ENCODE data around the gene SYP. TPM values are rescaled to one million over a fixed set of nuclear protein-coding genes. Genes with fewer than 3 reads are reported as not detected.

The SYP gene
- total and polyA plus RNA-seq, 4 donors, result 0.30 to 0.67 (median 0.47) TPM

DNA sequence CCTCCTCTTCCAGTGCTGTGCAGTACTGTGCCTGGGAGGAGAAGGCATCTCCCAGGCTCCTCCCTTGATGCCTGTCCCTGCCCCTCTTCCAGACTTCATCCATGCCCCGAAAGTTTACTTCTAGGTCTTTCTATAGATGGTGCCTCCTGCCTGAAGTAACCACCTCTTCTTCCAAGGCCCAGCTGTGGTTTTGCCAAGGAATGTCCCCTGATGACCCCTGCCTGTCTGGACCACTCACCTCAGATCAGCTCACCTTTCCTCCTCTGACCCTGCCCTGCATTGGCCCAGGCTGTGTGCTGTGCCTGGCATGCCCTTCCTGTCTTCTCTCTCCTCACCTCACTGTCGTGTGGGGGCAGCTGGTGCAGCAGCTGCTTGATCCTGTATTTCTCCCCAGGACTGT lies 20.6 kb downstream of the SYP start (continued):
- no peak for TF ChIP-seq JUND (IDR thresholded peaks at IDR 0.05)

- no peaks in the 10 kb centered on the region for H3K27me3 ChIP-seq (ENCODE audit: control insufficient read depth in 4 of 4, insufficient read depth in 4 of 4, low read length in 3 of 4)
- TF ChIP-seq RXRA (IDR thresholded peaks at IDR 0.05), result no peak
- TF ChIP-seq, protein P1, sequence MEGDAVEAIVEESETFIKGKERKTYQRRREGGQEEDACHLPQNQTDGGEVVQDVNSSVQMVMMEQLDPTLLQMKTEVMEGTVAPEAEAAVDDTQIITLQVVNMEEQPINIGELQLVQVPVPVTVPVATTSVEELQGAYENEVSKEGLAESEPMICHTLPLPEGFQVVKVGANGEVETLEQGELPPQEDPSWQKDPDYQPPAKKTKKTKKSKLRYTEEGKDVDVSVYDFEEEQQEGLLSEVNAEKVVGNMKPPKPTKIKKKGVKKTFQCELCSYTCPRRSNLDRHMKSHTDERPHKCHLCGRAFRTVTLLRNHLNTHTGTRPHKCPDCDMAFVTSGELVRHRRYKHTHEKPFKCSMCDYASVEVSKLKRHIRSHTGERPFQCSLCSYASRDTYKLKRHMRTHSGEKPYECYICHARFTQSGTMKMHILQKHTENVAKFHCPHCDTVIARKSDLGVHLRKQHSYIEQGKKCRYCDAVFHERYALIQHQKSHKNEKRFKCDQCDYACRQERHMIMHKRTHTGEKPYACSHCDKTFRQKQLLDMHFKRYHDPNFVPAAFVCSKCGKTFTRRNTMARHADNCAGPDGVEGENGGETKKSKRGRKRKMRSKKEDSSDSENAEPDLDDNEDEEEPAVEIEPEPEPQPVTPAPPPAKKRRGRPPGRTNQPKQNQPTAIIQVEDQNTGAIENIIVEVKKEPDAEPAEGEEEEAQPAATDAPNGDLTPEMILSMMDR (IDR thresholded peaks at IDR 0.05; ENCODE audit: low read depth, low read length, missing input control), result no peak
- no peaks in the 10 kb centered on the region for H3K4me1 ChIP-seq (ENCODE audit: control insufficient read depth in 4 of 4, insufficient read depth in 4 of 4, low read length in 3 of 4)
- WGBS, result 94% methylated on average over 3 of the region's 3 CpGs
- no peak overlapping the region for H3K27ac ChIP-seq (ENCODE audit: low read depth in 1 of 2, low read length in 2 of 2)
- peaks cover 0 to 24% (median 2%) of the 10 kb centered on the region in 4 donors for H3K36me3 ChIP-seq (ENCODE audit: control insufficient read depth in 4 of 4, insufficient read depth in 3 of 4, low read depth in 1 of 4, low read length in 3 of 4)
- H3K9me3 ChIP-seq (ENCODE audit: control insufficient read depth in 4 of 4, low read length in 3 of 4), result no peaks in the 10 kb centered on the region
- no peak overlapping the region for H3K9ac ChIP-seq (ENCODE audit: low read depth in 1 of 2, low read length in 2 of 2)
- no peak overlapping the region for H3K4me3 ChIP-seq (ENCODE audit: low read depth in 1 of 3, low read length in 3 of 3)
- DNase-seq (ENCODE audit: low spot score), result no peak
Observed at GRCh38 chrX:49178537-49178936, 21.5 kb downstream of the SYP start.

- no peak overlapping the region for H3K4me3 ChIP-seq (ENCODE audit: low read depth in 1 of 3, low read length in 3 of 3)
- no peaks in the 10 kb centered on the region for H3K9me3 ChIP-seq (ENCODE audit: control insufficient read depth in 4 of 4, low read length in 3 of 4)
- peaks cover 0 to 24% (median 2%) of the 10 kb centered on the region in 4 donors for H3K36me3 ChIP-seq (ENCODE audit: control insufficient read depth in 4 of 4, insufficient read depth in 3 of 4, low read depth in 1 of 4, low read length in 3 of 4)
- no peak for DNase-seq (ENCODE audit: low spot score)
- no peaks in the 10 kb centered on the region for H3K27me3 ChIP-seq (ENCODE audit: control insufficient read depth in 4 of 4, insufficient read depth in 4 of 4, low read length in 3 of 4)
- H3K9ac ChIP-seq (ENCODE audit: low read depth in 1 of 2, low read length in 2 of 2), result no peak overlapping the region
- no peak for TF ChIP-seq TAF1 (conservative IDR thresholded peaks at IDR 0.05)
- TF ChIP-seq EGR1 (IDR thresholded peaks at IDR 0.05; ENCODE audit: low read depth in 2 of 2), result no peak
- TF ChIP-seq JUND (IDR thresholded peaks at IDR 0.05), result no peak
- TF ChIP-seq, protein P1 (IDR thresholded peaks at IDR 0.05; ENCODE audit: low read depth, low read length, missing input control), result no peak
- TF ChIP-seq NR2F2 (IDR thresholded peaks at IDR 0.05), result no peak
- no peak for TF ChIP-seq FOXA1 (IDR thresholded peaks at IDR 0.05)
- no peak for TF ChIP-seq RAD21 (IDR thresholded peaks at IDR 0.05)
- TF ChIP-seq FOXA2 (IDR thresholded peaks at IDR 0.05), result no peak
- TF ChIP-seq HNF4A (conservative IDR thresholded peaks at IDR 0.05), result no peak
- TF ChIP-seq REST (IDR thresholded peaks at IDR 0.05), result no peak
- no peak for TF ChIP-seq RXRA (IDR thresholded peaks at IDR 0.05)
- TF ChIP-seq HNF4G (IDR thresholded peaks at IDR 0.05), result no peak
- no peak for TF ChIP-seq MAX (IDR thresholded peaks at IDR 0.05)
- no peak for TF ChIP-seq YY1 (IDR thresholded peaks at IDR 0.05)
- TF ChIP-seq, protein P2, sequence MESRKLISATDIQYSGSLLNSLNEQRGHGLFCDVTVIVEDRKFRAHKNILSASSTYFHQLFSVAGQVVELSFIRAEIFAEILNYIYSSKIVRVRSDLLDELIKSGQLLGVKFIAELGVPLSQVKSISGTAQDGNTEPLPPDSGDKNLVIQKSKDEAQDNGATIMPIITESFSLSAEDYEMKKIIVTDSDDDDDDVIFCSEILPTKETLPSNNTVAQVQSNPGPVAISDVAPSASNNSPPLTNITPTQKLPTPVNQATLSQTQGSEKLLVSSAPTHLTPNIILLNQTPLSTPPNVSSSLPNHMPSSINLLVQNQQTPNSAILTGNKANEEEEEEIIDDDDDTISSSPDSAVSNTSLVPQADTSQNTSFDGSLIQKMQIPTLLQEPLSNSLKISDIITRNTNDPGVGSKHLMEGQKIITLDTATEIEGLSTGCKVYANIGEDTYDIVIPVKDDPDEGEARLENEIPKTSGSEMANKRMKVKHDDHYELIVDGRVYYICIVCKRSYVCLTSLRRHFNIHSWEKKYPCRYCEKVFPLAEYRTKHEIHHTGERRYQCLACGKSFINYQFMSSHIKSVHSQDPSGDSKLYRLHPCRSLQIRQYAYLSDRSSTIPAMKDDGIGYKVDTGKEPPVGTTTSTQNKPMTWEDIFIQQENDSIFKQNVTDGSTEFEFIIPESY (IDR thresholded peaks at IDR 0.05), result no peak
- no peak for TF ChIP-seq SP1 (IDR thresholded peaks at IDR 0.05)
- TF ChIP-seq, protein P3, sequence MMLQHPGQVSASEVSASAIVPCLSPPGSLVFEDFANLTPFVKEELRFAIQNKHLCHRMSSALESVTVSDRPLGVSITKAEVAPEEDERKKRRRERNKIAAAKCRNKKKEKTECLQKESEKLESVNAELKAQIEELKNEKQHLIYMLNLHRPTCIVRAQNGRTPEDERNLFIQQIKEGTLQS (IDR thresholded peaks at IDR 0.05), result no peak
- no peak for TF ChIP-seq GABPA (IDR thresholded peaks at IDR 0.05 in 1 of 2, conservative IDR thresholded peaks at IDR 0.05 in 1 of 2)
- H3K27ac ChIP-seq (ENCODE audit: low read depth in 1 of 2, low read length in 2 of 2), result no peak overlapping the region
- 96% methylated on average over 23 of the region's 23 CpGs for WGBS
- H3K4me1 ChIP-seq (ENCODE audit: control insufficient read depth in 4 of 4, insufficient read depth in 4 of 4, low read length in 3 of 4), result peaks cover 0 to 1% (median 0%) of the 10 kb centered on the region in 4 donors
Observed at GRCh38 chrX:49177873-49178480, 22.0 kb downstream of the SYP start.
